ENCODE data around the gene OR14C36. TPM values are rescaled to one million over a fixed set of nuclear protein-coding genes. Genes with fewer than 3 reads are reported as not detected.

OR14C36 gene
- total and polyA plus RNA-seq, 8 donors, result not detected

- no peak for ATAC-seq
- TF ChIP-seq CTCF (IDR thresholded peaks at IDR 0.05), result no peak
- H3K4me3 ChIP-seq, result no peak overlapping the region
- DNase-seq, result no peak
- intact Hi-C loops (cut with DNase I), result no loop called here
- no peak overlapping the region for H3K27ac ChIP-seq
- FAIRE-seq, result no peak
- H3K9me3 ChIP-seq, result no peaks in the 10 kb centered on the region
- no peaks in the 10 kb centered on the region for H3K27me3 ChIP-seq
- H3K4me1 ChIP-seq, result no peaks in the 10 kb centered on the region
- no peaks in the 10 kb centered on the region for H3K36me3 ChIP-seq
- 73 to 84% methylated on average over 3 of the region's 3 CpGs for WGBS, 2 donors
Observed at GRCh38 chr1:248380854-248381253, 32.3 kb downstream of the OR14C36 start.

- no peak for TF ChIP-seq CTCF (IDR thresholded peaks at IDR 0.05)
- DNase-seq, result no peak
- H3K4me3 ChIP-seq, result no peak overlapping the region
- no peaks in the 10 kb centered on the region for H3K9me3 ChIP-seq
- no peak for FAIRE-seq
- no peak for ATAC-seq
- no peaks in the 10 kb centered on the region for H3K4me1 ChIP-seq
- WGBS, 2 donors, result 32 to 52% methylated on average over 2 of the region's 2 CpGs
- H3K27ac ChIP-seq, result no peak overlapping the region
- H3K27me3 ChIP-seq, result no peaks in the 10 kb centered on the region
- intact Hi-C loops (cut with DNase I), result no loop called here
- no peaks in the 10 kb centered on the region for H3K36me3 ChIP-seq
Observed at GRCh38 chr1:248388426-248388825, 39.9 kb downstream of the OR14C36 start.

GRCh38 chr1:248393050-248393449 lies 44.5 kb downstream of the OR14C36 start:
- Histone ChIP-seq H3K9me3 (no peaks in the 10 kb centered on the region), H3K27me3 (no peaks in the 10 kb centered on the region), H3K36me3 (no peaks in the 10 kb centered on the region), H3K4me1 (no peaks in the 10 kb centered on the region), H3K4me3 (no peak overlapping the region), H3K27ac (no peak overlapping the region)
- intact Hi-C loops (cut with DNase I), result no loop called here
- 21 to 29% methylated on average over 2 of the region's 2 CpGs for WGBS, 2 donors
- FAIRE-seq, result no peak
- no peak for ATAC-seq
- no peak for TF ChIP-seq CTCF (IDR thresholded peaks at IDR 0.05)
- no peak for DNase-seq

Other genes with a start within 250 kb of the OR14C36 start
- not detected for gene OR2M5, start 203.6 kb upstream of the OR14C36 start, total RNA-seq
- not detected for gene OR2M5, start 203.6 kb upstream of the OR14C36 start, polyA plus RNA-seq
- gene OR2M2, start 174.0 kb upstream of the OR14C36 start, total RNA-seq, result not detected
- not detected for gene OR2M2, start 174.0 kb upstream of the OR14C36 start, polyA plus RNA-seq
- not detected for gene OR2M3, start 151.5 kb upstream of the OR14C36 start, total RNA-seq
- gene OR2M3, start 151.5 kb upstream of the OR14C36 start, polyA plus RNA-seq, result under 1 TPM in 1 of 2 donors, not detected in 1; under 0.01 TPM
- not detected for gene OR2M4, start 117.4 kb upstream of the OR14C36 start, total RNA-seq
- under 1 TPM in 1 of 2 donors, not detected in 1; 0.02 TPM for gene OR2M4, start 117.4 kb upstream of the OR14C36 start, polyA plus RNA-seq
- not detected for gene OR2T33, start 70.8 kb upstream of the OR14C36 start, total RNA-seq
- gene OR2T33, start 70.8 kb upstream of the OR14C36 start, polyA plus RNA-seq, result not detected
- gene OR2T12, start 45.4 kb upstream of the OR14C36 start, total RNA-seq, result not detected
- not detected for gene OR2T12, start 45.4 kb upstream of the OR14C36 start, polyA plus RNA-seq
- not detected for gene OR2M7, start 24.2 kb upstream of the OR14C36 start, total RNA-seq
- not detected for gene OR2M7, start 24.2 kb upstream of the OR14C36 start, polyA plus RNA-seq
- not detected for gene OR2T4, start 12.9 kb downstream of the OR14C36 start, total RNA-seq
- gene OR2T4, start 12.9 kb downstream of the OR14C36 start, polyA plus RNA-seq, result not detected
- not detected for gene OR2T6, start 27.0 kb downstream of the OR14C36 start, total RNA-seq
- not detected for gene OR2T6, start 27.0 kb downstream of the OR14C36 start, polyA plus RNA-seq
- not detected for gene OR2T1, start 54.3 kb downstream of the OR14C36 start, total RNA-seq
- gene OR2T1, start 54.3 kb downstream of the OR14C36 start, polyA plus RNA-seq, result not detected
- gene OR2T2, start 96.9 kb downstream of the OR14C36 start, total RNA-seq, result under 1 TPM in 1 of 6 donors, not detected in 5; 0.06 TPM
- not detected for gene OR2T2, start 96.9 kb downstream of the OR14C36 start, polyA plus RNA-seq
- gene OR2T3, start 124.6 kb downstream of the OR14C36 start, total RNA-seq, result not detected
- gene OR2T3, start 124.6 kb downstream of the OR14C36 start, polyA plus RNA-seq, result not detected
- not detected for gene OR2T5, start 139.8 kb downstream of the OR14C36 start, total RNA-seq
- gene OR2T5, start 139.8 kb downstream of the OR14C36 start, polyA plus RNA-seq, result not detected
- not detected for gene OR2G6, start 159.3 kb downstream of the OR14C36 start, total RNA-seq
- not detected for gene OR2G6, start 159.3 kb downstream of the OR14C36 start, polyA plus RNA-seq
- gene OR2T29, start 214.0 kb downstream of the OR14C36 start, total RNA-seq, result under 1 TPM in 1 of 6 donors, not detected in 5; 0.12 TPM
- not detected for gene OR2T29, start 214.0 kb downstream of the OR14C36 start, polyA plus RNA-seq
- gene OR2T34, start 226.0 kb downstream of the OR14C36 start, total RNA-seq, result not detected
- not detected for gene OR2T34, start 226.0 kb downstream of the OR14C36 start, polyA plus RNA-seq
- gene OR2T10, start 248.9 kb downstream of the OR14C36 start, total RNA-seq, result under 1 TPM in 1 of 6 donors, not detected in 5; 0.12 TPM
- gene OR2T10, start 248.9 kb downstream of the OR14C36 start, polyA plus RNA-seq, result under 1 TPM; 0.23 TPM